Fibroblast of lung (primary cell): Measurements from ENCODE around the gene SCO2. TPM values are rescaled to one million over a fixed set of nuclear protein-coding genes. Genes with fewer than 3 reads are reported as not detected.
"Not testable (repeated sequence)": the region's sequence is repeated elsewhere in the genome, so short reads cannot be mapped to it uniquely, and the experiment has no call there.

ENCODE experiments used
- DNase-seq, 2 donors: peaks; one replicate each; pipeline versions ENCODE4 v3.0.0 to v3.0.0-alpha.2; 2010; ENCODE audit warnings: low read depth in 2 of 2
- H2AFZ ChIP-seq: 2 replicates; pipeline ENCODE4 v1.5.1; 2012; ENCODE audit warnings: low read length, control low read depth, inconsistent platforms
- H3K27ac ChIP-seq: 2 replicates; pipeline ENCODE4 v1.5.1; 2011; ENCODE audit warnings: low read length, control low read depth; ENCODE audit not compliant: insufficient read depth
- H3K27me3 ChIP-seq: 2 replicates; pipeline ENCODE4 v1.5.1; 2011; ENCODE audit warnings: mild to moderate bottlenecking, low read length; ENCODE audit not compliant: control insufficient read depth, insufficient read depth
- H3K36me3 ChIP-seq: 2 replicates; pipeline ENCODE4 v1.5.1; 2011; ENCODE audit warnings: low read length; ENCODE audit not compliant: control insufficient read depth, insufficient read depth
- H3K4me1 ChIP-seq: 2 replicates; pipeline ENCODE4 v1.5.1; 2011; ENCODE audit warnings: low read length; ENCODE audit not compliant: control insufficient read depth, insufficient read depth; ENCODE audit errors: extremely low read depth
- H3K4me2 ChIP-seq: 2 replicates; pipeline ENCODE4 v1.5.1; 2011; ENCODE audit warnings: low read length, control low read depth; ENCODE audit not compliant: insufficient read depth; ENCODE audit errors: extremely low read depth
- H3K4me3 ChIP-seq, 4 experiments: fragments of 200-600 bp in 1 of 4; sonication (generic) in 1 of 4; replicated peaks in 1 of 4; 2 replicates each; pipeline ENCODE4 v1.5.1; 2011 to 2016; ENCODE audit warnings: low read length in 4 of 4, low read depth in 3 of 4, mild to moderate bottlenecking in 3 of 4, control low read depth in 2 of 4, inconsistent platforms in 1 of 4, mixed read lengths in 1 of 4; ENCODE audit not compliant: insufficient read depth in 1 of 4; ENCODE audit errors: control extremely low read depth in 1 of 4
- H3K79me2 ChIP-seq: 2 replicates; pipeline ENCODE4 v1.5.1; 2012; ENCODE audit warnings: mild to moderate bottlenecking, low read length, inconsistent platforms; ENCODE audit not compliant: control insufficient read depth, insufficient read depth
- H3K9ac ChIP-seq: 2 replicates; pipeline ENCODE4 v1.5.1; 2011; ENCODE audit warnings: mild to moderate bottlenecking, low read length, control low read depth; ENCODE audit not compliant: insufficient read depth
- H3K9me3 ChIP-seq: 2 replicates; pipeline ENCODE4 v1.5.1; 2012; ENCODE audit warnings: low read depth, low read length; ENCODE audit not compliant: control insufficient read depth, insufficient read depth
- H4K20me1 ChIP-seq: 2 replicates; pipeline ENCODE4 v1.5.1; 2011; ENCODE audit warnings: low read length; ENCODE audit not compliant: control insufficient read depth, insufficient read depth; ENCODE audit errors: extremely low read depth
- EZH2 ChIP-seq: IDR thresholded peaks from 2 replicates; pipeline ENCODE4 v1.5.1; 2012; ENCODE audit warnings: low read length, control low read depth, mild to moderate bottlenecking; ENCODE audit errors: missing control alignments
- polyA plus RNA-seq, 2 donors: library from polyadenylated mRNA; depleted of rRNA in 1 of 2; stranded (reverse) in 1 of 2; unstranded in 1 of 2; fragments of >200 nt; gene quantifications; 2 replicates each; pipeline ENCODE4 v1.2.1, GENCODE V29; 2011 to 2012; ENCODE audit warnings: missing spikeins in 1 of 2
- total RNA-seq: library from RNA; depleted of rRNA; stranded (reverse); fragments of >200 nt; gene quantifications from 2 replicates; pipeline ENCODE4 v1.2.1, GENCODE V29; 2014
- TF ChIP-seq, protein P1 (sequence below), 2 donors: IDR thresholded peaks in 1 of 2; conservative IDR thresholded peaks in 1 of 2; 1 replicate in 1 of 2; 2 replicates in 1 of 2; pipeline ENCODE4 v1.5.1; 2011 to 2012; ENCODE audit warnings: low read length in 2 of 2, control low read depth in 1 of 2, inconsistent platforms in 1 of 2, low read depth in 1 of 2, mild to moderate bottlenecking in 1 of 2

Gene SCO2
- total and polyA plus RNA-seq, 2 donors (not counting 1 experiment from before 2014, with no cell fraction given), result 0.42 to 3.1 TPM

DNA sequence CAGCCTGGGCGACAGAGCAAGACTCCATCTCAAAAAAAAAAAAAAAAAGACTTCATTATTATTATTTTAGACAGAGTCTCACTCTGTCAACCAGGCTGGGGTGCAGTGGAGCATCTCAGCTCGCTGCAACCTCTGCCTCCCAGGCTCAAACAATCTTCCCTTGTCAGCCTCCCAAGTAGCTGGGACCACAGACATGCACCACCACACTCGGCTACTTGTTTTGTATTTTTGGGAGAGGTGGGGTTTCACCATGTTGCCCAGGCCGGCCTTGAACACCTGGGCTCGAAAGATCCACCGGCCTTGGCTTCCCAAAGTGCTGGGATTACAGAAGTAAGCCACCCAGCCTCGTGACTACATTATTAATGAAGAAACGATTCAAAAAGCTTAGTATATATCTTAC lies 9.7 kb upstream of the SCO2 start:
- Histone ChIP-seq H3K27ac (no peak overlapping the region), H3K4me3 (no peak overlapping the region), H3K27me3 (peaks cover 10% of the 10 kb centered on the region), H3K9me3 (no peaks in the 10 kb centered on the region), H2AFZ (no peak overlapping the region), H3K9ac (no peak overlapping the region), H3K36me3 (no peaks in the 10 kb centered on the region), H3K79me2 (no peaks in the 10 kb centered on the region), H4K20me1 (no peaks in the 10 kb centered on the region), H3K4me2 (no peak overlapping the region), H3K4me1 (peaks cover 14% of the 10 kb centered on the region)
- TF ChIP-seq EZH2, result no peak
- TF ChIP-seq, protein P1, sequence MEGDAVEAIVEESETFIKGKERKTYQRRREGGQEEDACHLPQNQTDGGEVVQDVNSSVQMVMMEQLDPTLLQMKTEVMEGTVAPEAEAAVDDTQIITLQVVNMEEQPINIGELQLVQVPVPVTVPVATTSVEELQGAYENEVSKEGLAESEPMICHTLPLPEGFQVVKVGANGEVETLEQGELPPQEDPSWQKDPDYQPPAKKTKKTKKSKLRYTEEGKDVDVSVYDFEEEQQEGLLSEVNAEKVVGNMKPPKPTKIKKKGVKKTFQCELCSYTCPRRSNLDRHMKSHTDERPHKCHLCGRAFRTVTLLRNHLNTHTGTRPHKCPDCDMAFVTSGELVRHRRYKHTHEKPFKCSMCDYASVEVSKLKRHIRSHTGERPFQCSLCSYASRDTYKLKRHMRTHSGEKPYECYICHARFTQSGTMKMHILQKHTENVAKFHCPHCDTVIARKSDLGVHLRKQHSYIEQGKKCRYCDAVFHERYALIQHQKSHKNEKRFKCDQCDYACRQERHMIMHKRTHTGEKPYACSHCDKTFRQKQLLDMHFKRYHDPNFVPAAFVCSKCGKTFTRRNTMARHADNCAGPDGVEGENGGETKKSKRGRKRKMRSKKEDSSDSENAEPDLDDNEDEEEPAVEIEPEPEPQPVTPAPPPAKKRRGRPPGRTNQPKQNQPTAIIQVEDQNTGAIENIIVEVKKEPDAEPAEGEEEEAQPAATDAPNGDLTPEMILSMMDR (conservative IDR thresholded peaks at IDR 0.05 in 1 of 2, IDR thresholded peaks at IDR 0.05 in 1 of 2; ENCODE audit: low read depth in 1 of 2, low read length in 2 of 2), result no peak
- DNase-seq, result no peak

DNA sequence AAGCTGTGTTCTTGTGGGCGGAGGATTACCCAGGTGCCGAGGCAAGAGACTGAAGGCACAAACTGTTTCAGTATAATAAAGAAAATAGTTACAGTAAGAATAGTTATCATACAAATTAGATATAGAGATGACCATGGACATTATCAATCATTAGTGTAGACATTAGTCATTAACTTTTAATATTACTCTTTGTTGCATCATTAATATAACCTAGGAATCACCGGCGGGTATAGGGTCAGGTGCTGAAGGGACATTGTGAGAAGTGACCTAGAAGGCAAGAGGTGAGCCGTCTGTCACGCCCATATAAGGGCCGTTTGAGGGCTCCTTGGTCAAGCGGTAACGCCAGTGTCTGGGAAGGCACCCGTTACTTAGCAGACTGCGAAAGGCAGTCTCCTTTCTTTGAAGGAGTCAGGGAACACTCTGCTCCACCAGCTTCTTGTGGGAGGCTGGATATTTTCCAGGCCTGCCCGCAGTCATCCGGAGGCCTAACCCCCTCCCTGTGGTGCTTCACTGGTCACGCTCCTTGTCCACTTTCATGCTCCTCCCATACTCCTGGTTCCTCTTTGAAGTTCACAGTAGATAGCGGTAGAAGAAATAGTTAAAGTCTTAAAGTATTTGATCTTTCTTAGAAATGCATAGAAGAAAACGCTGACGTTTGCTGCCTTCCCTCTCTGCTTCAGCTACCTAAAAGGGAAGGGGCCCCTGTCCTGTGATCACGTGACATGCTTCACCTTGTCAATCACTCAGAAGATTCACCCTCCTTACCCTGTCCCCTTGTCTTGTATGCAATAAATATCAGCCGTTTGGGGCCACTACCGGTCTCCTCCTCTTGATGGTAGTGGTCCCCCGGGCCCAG lies 8.7 kb upstream of the SCO2 start:
- H3K4me2 ChIP-seq, H2AFZ ChIP-seq, H3K36me3 ChIP-seq, H3K79me2 ChIP-seq, H3K27ac ChIP-seq, H3K9ac ChIP-seq, H4K20me1 ChIP-seq, H3K9me3 ChIP-seq, H3K4me3 ChIP-seq: not testable (repeated sequence)
- Histone ChIP-seq H3K4me1 (peaks cover 11% of the 10 kb centered on the region), H3K27me3 (peaks cover 11% of the 10 kb centered on the region)
- peak; percentile 59 to 67 for DNase-seq

DNA sequence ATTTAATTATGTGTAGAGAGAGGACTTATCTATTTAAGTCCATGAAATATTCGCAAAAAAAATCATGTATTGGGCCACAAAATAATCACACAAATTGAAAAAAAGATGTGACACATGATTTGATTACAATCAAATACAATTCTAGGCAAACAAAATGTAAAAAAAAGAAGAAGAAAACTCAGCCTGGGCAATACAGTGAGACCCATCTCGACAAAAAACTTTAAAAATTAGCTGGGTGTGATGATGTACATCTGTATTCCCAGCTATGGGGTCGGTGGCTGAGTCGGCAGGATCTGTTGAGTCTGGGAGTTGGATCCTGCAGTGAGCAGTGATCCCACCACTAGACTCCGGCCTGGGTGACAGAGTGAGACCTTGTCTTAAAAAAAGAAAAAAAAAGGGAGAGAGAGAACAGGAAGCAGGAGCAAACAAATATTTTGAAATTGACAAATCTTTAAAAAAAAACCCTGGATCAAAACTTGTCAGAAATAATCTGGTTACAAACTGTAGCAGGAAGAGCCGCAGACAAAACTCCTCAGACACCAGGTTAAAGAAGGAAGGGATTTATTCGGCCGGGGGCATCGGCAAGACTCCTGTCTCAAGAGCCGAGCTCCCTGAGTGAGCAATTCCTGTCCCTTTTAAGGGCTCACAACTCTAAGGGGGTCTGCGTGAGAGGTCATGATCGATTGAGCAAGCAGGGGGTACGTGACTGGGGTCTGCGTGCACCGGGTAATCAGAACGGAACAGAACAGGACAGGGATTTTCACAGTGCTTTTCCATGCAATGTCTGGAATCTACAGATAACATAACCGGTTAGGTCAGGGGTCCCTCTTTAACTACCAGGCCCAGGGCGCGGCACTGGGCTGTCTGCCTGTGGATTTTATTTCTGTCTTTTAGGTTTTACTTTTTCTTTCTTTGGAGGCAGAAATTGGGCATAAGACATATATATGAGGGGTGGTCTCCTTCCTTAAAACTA lies 7.7 kb upstream of the SCO2 start:
- Histone ChIP-seq H3K4me2 (no peak overlapping the region), H4K20me1 (no peaks in the 10 kb centered on the region), H3K36me3 (no peaks in the 10 kb centered on the region), H3K4me3 (no peak overlapping the region), H3K27me3 (peaks cover 11% of the 10 kb centered on the region), H3K9me3 (no peaks in the 10 kb centered on the region), H3K4me1 (peaks cover 10% of the 10 kb centered on the region), H2AFZ (no peak overlapping the region), H3K9ac (no peak overlapping the region), H3K79me2 (no peaks in the 10 kb centered on the region), H3K27ac (no peak overlapping the region)
- TF ChIP-seq EZH2, result no peak
- TF ChIP-seq, protein P1 (conservative IDR thresholded peaks at IDR 0.05 in 1 of 2, IDR thresholded peaks at IDR 0.05 in 1 of 2; ENCODE audit: low read depth in 1 of 2, low read length in 2 of 2), result no peak
- DNase-seq, result no peak
